ENCODE measurements around the gene EMILIN1. TPM values are rescaled to one million over a fixed set of nuclear protein-coding genes. Genes with fewer than 3 reads are reported as not detected.

The EMILIN1 gene
- polyA plus RNA-seq, 1 of the 3 experiments (the other 2 are of a cell fraction) = 286 TPM

DNA sequence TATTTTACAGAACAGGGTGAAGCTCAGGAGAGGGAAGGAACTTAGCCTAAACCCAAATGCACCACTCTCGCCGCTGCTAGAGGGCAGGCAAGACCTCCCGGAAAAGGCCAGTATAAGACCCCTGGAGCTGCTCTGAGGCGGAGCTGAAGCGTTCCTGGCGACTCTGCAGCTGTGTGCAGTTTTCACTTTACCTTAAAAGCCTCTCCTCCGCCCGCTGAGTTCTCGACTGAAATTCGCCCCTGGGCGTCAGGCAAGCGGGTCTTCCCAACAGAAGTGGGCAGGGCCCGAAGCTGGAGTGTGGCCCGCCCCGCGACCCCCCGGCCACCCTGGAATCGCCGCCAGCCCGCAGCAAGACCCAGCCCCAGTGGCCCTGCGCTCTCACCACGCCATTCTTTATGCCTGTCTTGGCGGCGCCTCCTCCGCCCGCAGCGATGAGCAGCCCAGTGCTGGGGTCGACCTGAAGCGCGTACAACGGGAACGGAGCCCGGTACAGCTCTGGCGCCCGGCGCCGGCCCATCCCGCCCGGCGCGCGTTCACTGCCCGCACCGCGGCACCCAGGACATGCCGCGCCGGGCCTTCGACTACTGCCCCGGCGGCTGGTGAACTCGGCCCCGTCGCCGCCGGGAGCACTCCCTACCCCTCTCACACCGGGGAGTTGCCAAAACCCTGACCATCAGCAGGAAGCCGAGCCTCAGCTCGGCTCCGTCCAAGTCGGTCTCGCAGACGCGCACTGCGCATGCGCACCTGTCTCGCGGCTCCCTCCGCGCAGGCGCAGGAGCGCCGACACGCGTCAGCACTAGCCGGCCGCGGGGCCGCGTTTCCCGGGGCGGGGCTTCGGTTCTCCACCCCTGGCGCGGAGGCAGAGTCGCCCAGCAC is 55.7 kb downstream of the EMILIN1 start, which contains the start of gene PREB:
PREB (minus strand) TSS at position 732 of the 876 bp plus-strand sequence; CDS start at position 517, 215 bp downstream.
- H3K4me2 ChIP-seq = peak within 1 kb of the TSS; percentile 91
- H3K4me1 ChIP-seq (ENCODE audit: control insufficient read depth in 1 of 2, insufficient read depth in 2 of 2, low read depth in 1 of 2, low read length in 1 of 2) = peaks cover 7 to 14% of the 10 kb centered on the region in 2 experiments; a peak in 3 of 4 replicates
- DNase-seq = peak; percentile 100
- no peaks in the 10 kb centered on the region for H3K9me2 ChIP-seq
- H3F3A ChIP-seq (replicated peaks; ENCODE audit: insufficient read depth) = no peaks in the 10 kb centered on the region
- H3K36me3 ChIP-seq (replicated peaks in 1 of 2; ENCODE audit: control insufficient read depth in 1 of 2, insufficient read depth in 2 of 2, low read length in 1 of 2) = peaks cover 9 to 32% of the 10 kb centered on the region in 2 experiments
- H3K4me3 ChIP-seq (ENCODE audit: low read depth in 2 of 2, low read length in 1 of 2) = peak within 1 kb of the TSS; percentile 94 to 97
- 0 out of 2 replicates have a peak, but pooled peaks cover 1% of the 10 kb centered on the region for H3K27me3 ChIP-seq (ENCODE audit: insufficient read depth)
- CTCF ChIA-PET = interaction anchor here (0.8 to 6.3 kb wide), 24 partner anchors 9 to 173 kb away, joined by 3 to 43 read pairs (median 4); partner anchors contain the start of genes ABHD1, CGREF1, EMILIN1 and TCF23
- POLR2A ChIA-PET = interaction anchor here (0.6 to 2.6 kb wide), 8 partner anchors 10 to 73 kb away, joined by 3 to 18 read pairs (median 4); partner anchors contain the start of genes ABHD1, CGREF1 and KHK
- H3K27ac ChIP-seq (ENCODE audit: low read depth in 2 of 2, low read length in 1 of 2) = peak within 1 kb of the TSS; percentile 55 to 71; a peak in 3 of 4 replicates
- peak within 1 kb of the TSS; percentile 83 for H3K9ac ChIP-seq
- no peaks in the 10 kb centered on the region for H3K9me3 ChIP-seq
- peaks cover 21% of the 10 kb centered on the region for H3K79me2 ChIP-seq (ENCODE audit: insufficient read depth)
- H4K20me1 ChIP-seq (ENCODE audit: insufficient read depth) = peaks cover 9% of the 10 kb centered on the region; the same call in 1 of the 2 replicates
- 3% methylated on average over 26 of the region's 86 CpGs for WGBS (ENCODE audit: low lambda C conversion rate)
- H2AFZ ChIP-seq (ENCODE audit: low read depth) = peak within 1 kb of the TSS; percentile 88
- TF ChIP-seq CHD2 (IDR thresholded peaks at IDR 0.05; ENCODE audit: low read length, partially characterized antibody) = no peak
- TF ChIP-seq MEF2A (IDR thresholded peaks at IDR 0.05; ENCODE audit: borderline replicate concordance, low read depth) = no peak
- no peak for TF ChIP-seq TAF1 (IDR thresholded peaks at IDR 0.05; ENCODE audit: borderline replicate concordance, low read depth, low read length)
- peak; percentile 51 for TF ChIP-seq RAD21 (IDR thresholded peaks at IDR 0.05; ENCODE audit: low read length)
- no peak for TF ChIP-seq FOSL2 (IDR thresholded peaks at IDR 0.05; ENCODE audit: borderline replicate concordance, low read depth)
- TF ChIP-seq FOXM1 (IDR thresholded peaks at IDR 0.05; ENCODE audit: low read depth) = no peak
- TF ChIP-seq SMC3 (IDR thresholded peaks at IDR 0.05; ENCODE audit: low read depth, low read length) = peak; percentile 24; the same call in 1 of the 2 replicates
- no peak for TF ChIP-seq EP300 (IDR thresholded peaks at IDR 0.05; ENCODE audit: borderline replicate concordance in 1 of 2, low read depth in 1 of 2, low read length in 1 of 2)
- TF ChIP-seq, protein P1, sequence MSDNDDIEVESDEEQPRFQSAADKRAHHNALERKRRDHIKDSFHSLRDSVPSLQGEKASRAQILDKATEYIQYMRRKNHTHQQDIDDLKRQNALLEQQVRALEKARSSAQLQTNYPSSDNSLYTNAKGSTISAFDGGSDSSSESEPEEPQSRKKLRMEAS (IDR thresholded peaks at IDR 0.05; ENCODE audit: low read depth) = peak; percentile 27; the same call in 1 of the 2 replicates
- TF ChIP-seq SIN3A (IDR thresholded peaks at IDR 0.05; ENCODE audit: borderline replicate concordance, low read depth, low read length) = peak; percentile 42; the same call in 1 of the 2 replicates
- TF ChIP-seq, protein P2, sequence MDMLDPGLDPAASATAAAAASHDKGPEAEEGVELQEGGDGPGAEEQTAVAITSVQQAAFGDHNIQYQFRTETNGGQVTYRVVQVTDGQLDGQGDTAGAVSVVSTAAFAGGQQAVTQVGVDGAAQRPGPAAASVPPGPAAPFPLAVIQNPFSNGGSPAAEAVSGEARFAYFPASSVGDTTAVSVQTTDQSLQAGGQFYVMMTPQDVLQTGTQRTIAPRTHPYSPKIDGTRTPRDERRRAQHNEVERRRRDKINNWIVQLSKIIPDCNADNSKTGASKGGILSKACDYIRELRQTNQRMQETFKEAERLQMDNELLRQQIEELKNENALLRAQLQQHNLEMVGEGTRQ (IDR thresholded peaks at IDR 0.05; ENCODE audit: borderline replicate concordance, low read depth, low read length) = no peak
- TF ChIP-seq NFIC (IDR thresholded peaks at IDR 0.05; ENCODE audit: borderline replicate concordance) = no peak
- peak; percentile 88 for TF ChIP-seq POLR2AphosphoS5 (IDR thresholded peaks at IDR 0.05; ENCODE audit: low read depth, low read length)
- no peak for TF ChIP-seq RCOR1 (IDR thresholded peaks at IDR 0.05; ENCODE audit: low read length)
- TF ChIP-seq, protein P3, sequence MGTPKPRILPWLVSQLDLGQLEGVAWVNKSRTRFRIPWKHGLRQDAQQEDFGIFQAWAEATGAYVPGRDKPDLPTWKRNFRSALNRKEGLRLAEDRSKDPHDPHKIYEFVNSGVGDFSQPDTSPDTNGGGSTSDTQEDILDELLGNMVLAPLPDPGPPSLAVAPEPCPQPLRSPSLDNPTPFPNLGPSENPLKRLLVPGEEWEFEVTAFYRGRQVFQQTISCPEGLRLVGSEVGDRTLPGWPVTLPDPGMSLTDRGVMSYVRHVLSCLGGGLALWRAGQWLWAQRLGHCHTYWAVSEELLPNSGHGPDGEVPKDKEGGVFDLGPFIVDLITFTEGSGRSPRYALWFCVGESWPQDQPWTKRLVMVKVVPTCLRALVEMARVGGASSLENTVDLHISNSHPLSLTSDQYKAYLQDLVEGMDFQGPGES (IDR thresholded peaks at IDR 0.05; ENCODE audit: low read depth, low read length) = no peak
- TF ChIP-seq FOXJ3 (CRISPR knock-in tag; IDR thresholded peaks at IDR 0.05) = no peak
- TF ChIP-seq ELF1 (IDR thresholded peaks at IDR 0.05) = no peak
- no peak for TF ChIP-seq RFX5 (IDR thresholded peaks at IDR 0.05; ENCODE audit: low read length)
- no peak for TF ChIP-seq TCF12 (IDR thresholded peaks at IDR 0.05)
- TF ChIP-seq GABPA (IDR thresholded peaks at IDR 0.05; ENCODE audit: low read depth) = no peak; the same call in 1 of the 2 replicates
- TF ChIP-seq, protein P4, sequence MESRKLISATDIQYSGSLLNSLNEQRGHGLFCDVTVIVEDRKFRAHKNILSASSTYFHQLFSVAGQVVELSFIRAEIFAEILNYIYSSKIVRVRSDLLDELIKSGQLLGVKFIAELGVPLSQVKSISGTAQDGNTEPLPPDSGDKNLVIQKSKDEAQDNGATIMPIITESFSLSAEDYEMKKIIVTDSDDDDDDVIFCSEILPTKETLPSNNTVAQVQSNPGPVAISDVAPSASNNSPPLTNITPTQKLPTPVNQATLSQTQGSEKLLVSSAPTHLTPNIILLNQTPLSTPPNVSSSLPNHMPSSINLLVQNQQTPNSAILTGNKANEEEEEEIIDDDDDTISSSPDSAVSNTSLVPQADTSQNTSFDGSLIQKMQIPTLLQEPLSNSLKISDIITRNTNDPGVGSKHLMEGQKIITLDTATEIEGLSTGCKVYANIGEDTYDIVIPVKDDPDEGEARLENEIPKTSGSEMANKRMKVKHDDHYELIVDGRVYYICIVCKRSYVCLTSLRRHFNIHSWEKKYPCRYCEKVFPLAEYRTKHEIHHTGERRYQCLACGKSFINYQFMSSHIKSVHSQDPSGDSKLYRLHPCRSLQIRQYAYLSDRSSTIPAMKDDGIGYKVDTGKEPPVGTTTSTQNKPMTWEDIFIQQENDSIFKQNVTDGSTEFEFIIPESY (IDR thresholded peaks at IDR 0.05; ENCODE audit: borderline replicate concordance, low read depth) = no peak
- no peak for TF ChIP-seq JUND (IDR thresholded peaks at IDR 0.05)
- peak; percentile 97 for TF ChIP-seq YY1 (IDR thresholded peaks at IDR 0.05; ENCODE audit: low read depth)
- peak; percentile 100 for TF ChIP-seq NRF1 (IDR thresholded peaks at IDR 0.05; ENCODE audit: low read depth, low read length)
- no peak for TF ChIP-seq RXRA (IDR thresholded peaks at IDR 0.05; ENCODE audit: borderline replicate concordance, low read depth)
- TF ChIP-seq MXI1 (IDR thresholded peaks at IDR 0.05; ENCODE audit: low read depth, low read length) = peak; percentile 38; the same call in 1 of the 2 replicates
- TF ChIP-seq, protein P5, sequence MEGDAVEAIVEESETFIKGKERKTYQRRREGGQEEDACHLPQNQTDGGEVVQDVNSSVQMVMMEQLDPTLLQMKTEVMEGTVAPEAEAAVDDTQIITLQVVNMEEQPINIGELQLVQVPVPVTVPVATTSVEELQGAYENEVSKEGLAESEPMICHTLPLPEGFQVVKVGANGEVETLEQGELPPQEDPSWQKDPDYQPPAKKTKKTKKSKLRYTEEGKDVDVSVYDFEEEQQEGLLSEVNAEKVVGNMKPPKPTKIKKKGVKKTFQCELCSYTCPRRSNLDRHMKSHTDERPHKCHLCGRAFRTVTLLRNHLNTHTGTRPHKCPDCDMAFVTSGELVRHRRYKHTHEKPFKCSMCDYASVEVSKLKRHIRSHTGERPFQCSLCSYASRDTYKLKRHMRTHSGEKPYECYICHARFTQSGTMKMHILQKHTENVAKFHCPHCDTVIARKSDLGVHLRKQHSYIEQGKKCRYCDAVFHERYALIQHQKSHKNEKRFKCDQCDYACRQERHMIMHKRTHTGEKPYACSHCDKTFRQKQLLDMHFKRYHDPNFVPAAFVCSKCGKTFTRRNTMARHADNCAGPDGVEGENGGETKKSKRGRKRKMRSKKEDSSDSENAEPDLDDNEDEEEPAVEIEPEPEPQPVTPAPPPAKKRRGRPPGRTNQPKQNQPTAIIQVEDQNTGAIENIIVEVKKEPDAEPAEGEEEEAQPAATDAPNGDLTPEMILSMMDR (IDR thresholded peaks at IDR 0.05) = peak; percentile 56

Data from SK-N-SH (cell line).